ENCODE measurements around the gene TTC36.

DNA sequence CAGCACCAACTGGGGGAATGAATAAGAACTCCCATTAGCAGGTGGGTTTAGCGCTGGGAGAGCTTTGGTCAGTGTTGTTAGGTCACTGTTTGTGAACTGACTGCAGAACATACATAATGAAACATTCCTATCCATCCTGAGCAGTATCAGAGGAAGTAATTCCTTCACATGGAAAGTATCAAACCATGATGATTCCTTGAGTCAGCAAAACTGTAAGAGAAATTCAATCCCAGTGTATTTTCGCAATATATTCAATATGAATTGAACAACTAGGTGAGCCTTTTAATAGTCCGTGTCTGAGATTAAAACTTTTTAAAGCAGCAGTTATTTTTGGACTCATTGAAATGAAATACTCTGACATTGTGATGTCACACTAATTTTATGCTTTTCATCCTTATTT is 42.9 kb upstream of the TTC36 start:
- no peak for TF ChIP-seq POLR2AphosphoS5 (IDR thresholded peaks at IDR 0.05; ENCODE audit: low read length)
- TF ChIP-seq, protein P1, sequence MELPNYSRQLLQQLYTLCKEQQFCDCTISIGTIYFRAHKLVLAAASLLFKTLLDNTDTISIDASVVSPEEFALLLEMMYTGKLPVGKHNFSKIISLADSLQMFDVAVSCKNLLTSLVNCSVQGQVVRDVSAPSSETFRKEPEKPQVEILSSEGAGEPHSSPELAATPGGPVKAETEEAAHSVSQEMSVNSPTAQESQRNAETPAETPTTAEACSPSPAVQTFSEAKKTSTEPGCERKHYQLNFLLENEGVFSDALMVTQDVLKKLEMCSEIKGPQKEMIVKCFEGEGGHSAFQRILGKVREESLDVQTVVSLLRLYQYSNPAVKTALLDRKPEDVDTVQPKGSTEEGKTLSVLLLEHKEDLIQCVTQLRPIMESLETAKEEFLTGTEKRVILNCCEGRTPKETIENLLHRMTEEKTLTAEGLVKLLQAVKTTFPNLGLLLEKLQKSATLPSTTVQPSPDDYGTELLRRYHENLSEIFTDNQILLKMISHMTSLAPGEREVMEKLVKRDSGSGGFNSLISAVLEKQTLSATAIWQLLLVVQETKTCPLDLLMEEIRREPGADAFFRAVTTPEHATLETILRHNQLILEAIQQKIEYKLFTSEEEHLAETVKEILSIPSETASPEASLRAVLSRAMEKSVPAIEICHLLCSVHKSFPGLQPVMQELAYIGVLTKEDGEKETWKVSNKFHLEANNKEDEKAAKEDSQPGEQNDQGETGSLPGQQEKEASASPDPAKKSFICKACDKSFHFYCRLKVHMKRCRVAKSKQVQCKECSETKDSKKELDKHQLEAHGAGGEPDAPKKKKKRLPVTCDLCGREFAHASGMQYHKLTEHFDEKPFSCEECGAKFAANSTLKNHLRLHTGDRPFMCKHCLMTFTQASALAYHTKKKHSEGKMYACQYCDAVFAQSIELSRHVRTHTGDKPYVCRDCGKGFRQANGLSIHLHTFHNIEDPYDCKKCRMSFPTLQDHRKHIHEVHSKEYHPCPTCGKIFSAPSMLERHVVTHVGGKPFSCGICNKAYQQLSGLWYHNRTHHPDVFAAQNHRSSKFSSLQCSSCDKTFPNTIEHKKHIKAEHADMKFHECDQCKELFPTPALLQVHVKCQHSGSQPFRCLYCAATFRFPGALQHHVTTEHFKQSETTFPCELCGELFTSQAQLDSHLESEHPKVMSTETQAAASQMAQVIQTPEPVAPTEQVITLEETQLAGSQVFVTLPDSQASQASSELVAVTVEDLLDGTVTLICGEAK (IDR thresholded peaks at IDR 0.05; ENCODE audit: borderline replicate concordance): no peak
- TF ChIP-seq EP300 (IDR thresholded peaks at IDR 0.05; ENCODE audit: borderline replicate concordance in 1 of 2, control insufficient read depth in 1 of 2, low read depth in 2 of 2, low read length in 2 of 2): no peak
- TF ChIP-seq CHD2 (IDR thresholded peaks at IDR 0.05; ENCODE audit: borderline replicate concordance, low read depth, low read length): no peak
- TF ChIP-seq, protein P2, sequence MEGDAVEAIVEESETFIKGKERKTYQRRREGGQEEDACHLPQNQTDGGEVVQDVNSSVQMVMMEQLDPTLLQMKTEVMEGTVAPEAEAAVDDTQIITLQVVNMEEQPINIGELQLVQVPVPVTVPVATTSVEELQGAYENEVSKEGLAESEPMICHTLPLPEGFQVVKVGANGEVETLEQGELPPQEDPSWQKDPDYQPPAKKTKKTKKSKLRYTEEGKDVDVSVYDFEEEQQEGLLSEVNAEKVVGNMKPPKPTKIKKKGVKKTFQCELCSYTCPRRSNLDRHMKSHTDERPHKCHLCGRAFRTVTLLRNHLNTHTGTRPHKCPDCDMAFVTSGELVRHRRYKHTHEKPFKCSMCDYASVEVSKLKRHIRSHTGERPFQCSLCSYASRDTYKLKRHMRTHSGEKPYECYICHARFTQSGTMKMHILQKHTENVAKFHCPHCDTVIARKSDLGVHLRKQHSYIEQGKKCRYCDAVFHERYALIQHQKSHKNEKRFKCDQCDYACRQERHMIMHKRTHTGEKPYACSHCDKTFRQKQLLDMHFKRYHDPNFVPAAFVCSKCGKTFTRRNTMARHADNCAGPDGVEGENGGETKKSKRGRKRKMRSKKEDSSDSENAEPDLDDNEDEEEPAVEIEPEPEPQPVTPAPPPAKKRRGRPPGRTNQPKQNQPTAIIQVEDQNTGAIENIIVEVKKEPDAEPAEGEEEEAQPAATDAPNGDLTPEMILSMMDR (IDR thresholded peaks at IDR 0.05 in 2 of 3, conservative IDR thresholded peaks at IDR 0.05 in 1 of 3; ENCODE audit: control insufficient read depth in 2 of 3, extremely low read depth in 1 of 3, insufficient read depth in 1 of 3, low read depth in 3 of 3, low read length in 3 of 3): no peak
- no peak for TF ChIP-seq SUZ12 (IDR thresholded peaks at IDR 0.05; ENCODE audit: unreplicated experiment)
- no peak for TF ChIP-seq SMAD1 (IDR thresholded peaks at IDR 0.05; ENCODE audit: low read depth, partially characterized antibody)
- no peak for TF ChIP-seq EZH2 (IDR thresholded peaks at IDR 0.05; ENCODE audit: borderline replicate concordance, control insufficient read depth, low read depth, low read length)
- TF ChIP-seq NRF1 (conservative IDR thresholded peaks at IDR 0.05; ENCODE audit: low read depth, low read length): no peak
- no peak for TF ChIP-seq MXI1 (IDR thresholded peaks at IDR 0.05; ENCODE audit: low read depth, low read length)

Measured in GM12878 (cell line).